CD4-positive, alpha-beta T cell treated with Interleukin-17A for 1 hour (primary cell): ENCODE measurements around the gene REM2.

Source experiments
- DNase-seq: peaks from one replicate; pipeline ENCODE4 v3.0.0-alpha.2; 2020

The REM2 gene

GRCh38 chr14:22875748-22876319, 7.2 kb upstream of the REM2 start:
- no peak for DNase-seq

- DNase-seq, result no peak
Measured at GRCh38 chr14:22877000-22877501, 6.0 kb upstream of the REM2 start.

GRCh38 chr14:22878271-22879246, 4.5 kb upstream of the REM2 start:
- DNase-seq, result no peak

GRCh38 chr14:22882064-22882463, 958 bp upstream of the REM2 start:
- DNase-seq, result no peak

GRCh38 chr14:22882529-22883172, 371 bp upstream of the REM2 start:
- peak; percentile 64 for DNase-seq

GRCh38 chr14:22884076-22884737, 1.2 kb downstream of the REM2 start:
- no peak for DNase-seq

- DNase-seq, result no peak
Measured at GRCh38 chr14:22884738-22885523, 1.9 kb downstream of the REM2 start.

GRCh38 chr14:22885975-22886374, 3.0 kb downstream of the REM2 start:
- DNase-seq, result no peak

GRCh38 chr14:22886500-22887259, 3.7 kb downstream of the REM2 start:
- DNase-seq, result peak; percentile 87

- DNase-seq, result peak; percentile 78
Measured at GRCh38 chr14:22887260-22887989, 4.4 kb downstream of the REM2 start.

- DNase-seq, result peak; percentile 23
Measured at GRCh38 chr14:22887990-22888378, 5.0 kb downstream of the REM2 start.

- DNase-seq, result peak; percentile 38
Measured at GRCh38 chr14:22888662-22889061, 5.6 kb downstream of the REM2 start.

- DNase-seq, result no peak
Measured at GRCh38 chr14:22890416-22890815, 7.4 kb downstream of the REM2 start.

- DNase-seq, result no peak
Measured at GRCh38 chr14:22892488-22892887, 9.5 kb downstream of the REM2 start.

GRCh38 chr14:22893706-22894105, 10.7 kb downstream of the REM2 start:
- no peak for DNase-seq

GRCh38 chr14:22895402-22895801, 12.4 kb downstream of the REM2 start:
- no peak for DNase-seq

GRCh38 chr14:22896356-22896755, 13.3 kb downstream of the REM2 start:
- DNase-seq, result no peak

GRCh38 chr14:22896760-22897159, 13.7 kb downstream of the REM2 start:
- no peak for DNase-seq

- DNase-seq, result no peak
Measured at GRCh38 chr14:22897357-22897756, 14.3 kb downstream of the REM2 start.

GRCh38 chr14:22898302-22899090, 15.5 kb downstream of the REM2 start:
- DNase-seq, result no peak
